GM12892 (cell line): ENCODE data around the gene FOXL2.

Experiments
- POLR2A ChIP-seq: IDR thresholded peaks from 2 replicates; pipeline ENCODE4 v1.6.1; 2011; ENCODE audit warnings: low read depth, low read length, control low read depth
- POLR2AphosphoS5 ChIP-seq: IDR thresholded peaks from 2 replicates; pipeline ENCODE4 v1.6.1; 2011; ENCODE audit warnings: low read depth, low read length, control low read depth
- TAF1 ChIP-seq: IDR thresholded peaks from 2 replicates; pipeline ENCODE4 v1.6.1; 2011; ENCODE audit warnings: low read depth, mild to moderate bottlenecking, control low read depth, low read length, borderline replicate concordance

DNA sequence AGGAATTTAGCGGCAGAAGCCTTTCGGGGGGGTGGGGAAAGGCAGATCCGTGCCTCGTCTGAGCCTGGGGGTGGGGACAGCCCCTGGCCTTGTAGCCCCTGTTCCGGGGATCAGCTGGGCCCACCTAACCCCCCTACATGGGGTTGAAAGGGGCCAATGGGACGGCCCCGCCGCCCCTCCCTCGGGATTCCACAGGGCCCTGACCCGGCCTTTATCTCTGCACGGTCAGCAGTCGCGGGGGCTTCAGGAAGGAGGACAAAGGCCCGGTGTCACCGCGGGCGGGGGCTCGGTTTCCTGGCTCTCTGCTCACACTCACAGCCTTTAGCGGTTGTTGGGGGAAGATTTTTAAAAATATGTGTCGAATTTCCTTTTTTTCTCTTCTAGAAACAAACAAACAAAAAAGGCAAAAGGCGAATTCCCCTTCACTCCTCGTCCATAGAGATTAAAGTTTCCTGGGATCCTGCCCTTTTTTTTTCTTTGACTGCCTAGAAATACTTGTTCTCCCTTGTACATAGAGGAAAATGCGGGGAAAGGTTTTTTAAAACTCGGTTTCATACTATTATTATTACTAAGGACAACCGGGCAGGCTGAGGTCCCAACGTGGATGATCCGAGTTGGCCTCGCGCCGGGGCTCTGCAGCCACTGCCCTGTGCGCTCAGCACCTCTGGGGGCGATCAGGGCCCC lies 7.9 kb downstream of the FOXL2 start:
- no peak for TF ChIP-seq POLR2A
- no peak for TF ChIP-seq POLR2AphosphoS5
- TF ChIP-seq TAF1 = no peak
